Smooth muscle cell (in vitro differentiated cells): Measurements from ENCODE around the gene NAP1L4. TPM values are rescaled to one million over a fixed set of nuclear protein-coding genes. Genes with fewer than 3 reads are reported as not detected.

Source experiments
- DNase-seq: peaks from one replicate; lab custom pipeline; 2025; ENCODE audit not compliant: unreplicated experiment; lab: John Stamatoyannopoulos, UW
- H2AFZ ChIP-seq: fragments of 200-600 bp; sonication (generic); 2 replicates; pipeline ENCODE4 v1.6.0; 2016; ENCODE audit warnings: antibody characterized with exemption, low read depth, mild to moderate bottlenecking
- H3F3A ChIP-seq: fragments of 200-600 bp; sonication (generic); 2 replicates; pipeline ENCODE4 v1.6.0; 2017; ENCODE audit warnings: antibody characterized with exemption, low read depth
- H3K27ac ChIP-seq: fragments of 200-600 bp; sonication (generic); 2 replicates; pipeline ENCODE4 v1.5.1; 2016; ENCODE audit warnings: low read depth, mild to moderate bottlenecking
- H3K27me3 ChIP-seq: fragments of 200-600 bp; sonication (generic); 2 replicates; pipeline ENCODE4 v1.6.1; 2016; ENCODE audit warnings: low read depth, mild to moderate bottlenecking
- H3K36me3 ChIP-seq: fragments of 200-600 bp; sonication (generic); 2 replicates; pipeline ENCODE4 v1.5.1; 2016; ENCODE audit warnings: low read depth
- H3K4me1 ChIP-seq: fragments of 200-600 bp; sonication (generic); 2 replicates; pipeline ENCODE4 v1.5.1; 2016; ENCODE audit warnings: low read depth
- H3K4me2 ChIP-seq: fragments of 200-600 bp; sonication (generic); 2 replicates; pipeline ENCODE4 v1.6.0; 2016; ENCODE audit warnings: mild to moderate bottlenecking
- H3K4me3 ChIP-seq: fragments of 200-600 bp; sonication (generic); 2 replicates; pipeline ENCODE4 v1.5.1; 2016; ENCODE audit warnings: mild to moderate bottlenecking
- H3K79me2 ChIP-seq: fragments of 200-600 bp; sonication (generic); 2 replicates; pipeline ENCODE4 v1.6.0; 2016; ENCODE audit warnings: low read depth, mild to moderate bottlenecking
- H3K9ac ChIP-seq: fragments of 200-600 bp; sonication (generic); 2 replicates; pipeline ENCODE4 v1.6.0; 2016; ENCODE audit warnings: low read depth
- H3K9me3 ChIP-seq: fragments of 200-600 bp; sonication (generic); replicated peaks from 2 replicates; pipeline ENCODE4 v1.5.1; 2016; ENCODE audit warnings: low read depth
- H4K20me1 ChIP-seq: fragments of 200-600 bp; sonication (generic); 2 replicates; pipeline ENCODE4 v1.6.0; 2016; ENCODE audit warnings: low read depth
- WGBS: methylation state at CpG from one replicate; pipeline ENCODE4 v1.1.7; 2016; ENCODE audit warnings: low lambda C conversion rate; 5-methylcytosine and 5-hydroxymethylcytosine counted together
- polyA plus RNA-seq: library from polyadenylated mRNA; unstranded; fragments of >200 nt; fragmentation: Nextera tagmentation; extraction: Ambion mirVana; gene quantifications from 2 replicates; pipeline ENCODE4 v1.2.1, GENCODE V29; 2016
- total RNA-seq: library from RNA; depleted of rRNA; stranded (reverse); fragments of >200 nt; gene quantifications from 2 replicates; pipeline ENCODE4 v1.2.3, GENCODE V29; 2014
- TF ChIP-seq, protein P1 (sequence below): fragments of 200-600 bp; sonication (generic); IDR thresholded peaks from 2 replicates; pipeline ENCODE4 v1.5.1; 2017; ENCODE audit warnings: borderline replicate concordance, mild to moderate bottlenecking, antibody characterized with exemption; ENCODE audit not compliant: insufficient read depth, poor library complexity, severe bottlenecking

Gene NAP1L4
- total and polyA plus RNA-seq, 2 experiments from 2014 or later, result 63.1 to 95.0 TPM

DNA sequence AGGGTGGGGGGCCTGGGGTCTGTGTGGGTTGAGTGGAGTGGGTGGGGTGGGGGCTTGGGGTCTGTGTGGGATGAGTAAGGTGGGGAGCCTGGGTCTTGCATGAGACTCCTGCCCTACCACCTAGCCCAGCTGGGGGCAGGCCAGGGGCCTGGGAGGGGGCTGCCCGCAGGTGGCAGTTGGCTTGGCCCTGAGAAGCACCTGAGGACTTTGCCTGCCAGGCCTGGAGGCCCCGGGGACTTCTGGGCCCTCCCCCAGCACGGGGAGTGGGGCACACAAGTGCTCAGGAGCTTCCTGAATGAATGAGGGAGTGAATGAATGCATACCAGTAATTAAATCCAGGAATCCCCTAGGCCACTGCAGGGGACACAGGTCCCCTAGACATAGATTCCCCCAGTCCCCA, 69.5 kb downstream of the NAP1L4 start:
- WGBS, result 91% methylated on average over 3 of the region's 3 CpGs
- no peaks in the 10 kb centered on the region for H3F3A ChIP-seq
- H3K4me2 ChIP-seq, result no peak overlapping the region

DNA sequence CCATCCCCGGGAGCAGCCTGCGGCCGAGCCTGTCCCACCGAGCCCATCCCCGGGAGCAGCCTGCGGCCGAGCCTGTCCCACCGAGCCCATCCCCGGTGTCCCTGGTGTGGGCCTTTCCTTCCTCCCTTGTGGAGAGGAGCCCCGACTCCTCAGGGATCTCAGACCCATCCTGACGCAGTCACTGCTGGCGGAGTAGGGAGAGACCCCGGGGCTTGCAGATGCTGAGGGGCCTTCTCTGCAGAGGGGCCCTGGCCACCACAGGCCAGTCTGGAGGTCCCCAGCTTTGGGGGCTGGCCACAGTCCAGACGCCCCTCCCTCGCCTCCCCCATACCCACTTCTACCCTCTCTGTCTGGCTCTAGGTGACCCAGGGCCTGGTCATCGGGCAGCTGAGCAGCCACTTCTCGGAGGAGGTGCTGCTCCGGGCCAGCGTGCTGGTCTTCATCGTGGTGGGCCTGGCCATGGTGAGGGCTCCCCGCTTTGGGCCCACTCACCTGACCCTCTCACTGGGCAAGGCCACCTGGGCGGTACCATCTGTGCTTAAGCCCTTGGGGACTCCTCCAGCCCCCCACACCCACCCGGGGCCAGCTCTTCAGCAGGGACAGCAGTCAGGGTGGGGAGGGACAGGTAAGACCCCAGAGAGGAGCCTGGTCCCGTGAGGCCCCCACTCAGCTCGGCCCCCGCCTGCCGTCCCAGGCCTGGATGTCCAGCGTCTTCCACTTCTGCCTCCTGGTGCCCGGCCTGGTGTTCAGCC, 70.2 kb downstream of the NAP1L4 start:
- H3K27ac ChIP-seq, result no peak overlapping the region
- DNase-seq, result no peak
- WGBS, result 97% methylated on average over 27 of the region's 29 CpGs
- no peaks in the 10 kb centered on the region for H3K4me1 ChIP-seq
- no peak overlapping the region for H3K9ac ChIP-seq
- no peaks in the 10 kb centered on the region for H3K9me3 ChIP-seq
- H3K4me3 ChIP-seq, result no peak overlapping the region
- peaks cover 6% of the 10 kb centered on the region for H4K20me1 ChIP-seq
- H3F3A ChIP-seq, result no peaks in the 10 kb centered on the region
- TF ChIP-seq, protein P1, sequence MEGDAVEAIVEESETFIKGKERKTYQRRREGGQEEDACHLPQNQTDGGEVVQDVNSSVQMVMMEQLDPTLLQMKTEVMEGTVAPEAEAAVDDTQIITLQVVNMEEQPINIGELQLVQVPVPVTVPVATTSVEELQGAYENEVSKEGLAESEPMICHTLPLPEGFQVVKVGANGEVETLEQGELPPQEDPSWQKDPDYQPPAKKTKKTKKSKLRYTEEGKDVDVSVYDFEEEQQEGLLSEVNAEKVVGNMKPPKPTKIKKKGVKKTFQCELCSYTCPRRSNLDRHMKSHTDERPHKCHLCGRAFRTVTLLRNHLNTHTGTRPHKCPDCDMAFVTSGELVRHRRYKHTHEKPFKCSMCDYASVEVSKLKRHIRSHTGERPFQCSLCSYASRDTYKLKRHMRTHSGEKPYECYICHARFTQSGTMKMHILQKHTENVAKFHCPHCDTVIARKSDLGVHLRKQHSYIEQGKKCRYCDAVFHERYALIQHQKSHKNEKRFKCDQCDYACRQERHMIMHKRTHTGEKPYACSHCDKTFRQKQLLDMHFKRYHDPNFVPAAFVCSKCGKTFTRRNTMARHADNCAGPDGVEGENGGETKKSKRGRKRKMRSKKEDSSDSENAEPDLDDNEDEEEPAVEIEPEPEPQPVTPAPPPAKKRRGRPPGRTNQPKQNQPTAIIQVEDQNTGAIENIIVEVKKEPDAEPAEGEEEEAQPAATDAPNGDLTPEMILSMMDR, result no peak
- no peak overlapping the region for H2AFZ ChIP-seq
- no peaks in the 10 kb centered on the region for H3K36me3 ChIP-seq
- no peaks in the 10 kb centered on the region for H3K27me3 ChIP-seq
- no peak overlapping the region for H3K4me2 ChIP-seq
- H3K79me2 ChIP-seq, result peaks cover 6% of the 10 kb centered on the region

More for the DNA sequence above, 69.5 kb downstream of the NAP1L4 start:
- TF ChIP-seq, protein P1, result no peak
- Histone ChIP-seq H3K36me3 (no peaks in the 10 kb centered on the region), H3K27me3 (no peaks in the 10 kb centered on the region), H3K4me3 (no peak overlapping the region), H4K20me1 (peaks cover 14% of the 10 kb centered on the region), H3K9me3 (no peaks in the 10 kb centered on the region), H3K27ac (no peak overlapping the region), H3K9ac (no peak overlapping the region), H2AFZ (no peak overlapping the region), H3K4me1 (no peaks in the 10 kb centered on the region), H3K79me2 (peaks cover 8% of the 10 kb centered on the region)
- DNase-seq, result no peak

DNA sequence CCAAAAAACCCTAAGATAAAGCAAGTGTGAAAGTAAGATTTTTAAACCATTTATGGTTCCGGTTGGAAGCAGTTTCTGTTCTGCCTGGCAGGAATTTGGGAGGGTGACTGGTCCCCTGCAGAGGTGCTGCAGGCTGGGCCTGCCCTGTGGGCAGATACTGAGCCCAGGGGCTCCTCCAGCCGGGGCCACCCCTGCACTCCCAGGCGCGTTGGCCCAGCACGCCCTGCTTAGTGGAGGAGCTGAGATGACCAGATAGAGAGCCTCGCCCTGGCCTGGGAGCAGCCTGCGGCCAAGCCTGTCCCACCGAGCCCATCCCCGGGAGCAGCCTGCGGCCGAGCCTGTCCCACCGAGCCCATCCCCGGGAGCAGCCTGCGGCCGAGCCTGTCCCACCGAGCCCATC, 70.9 kb downstream of the NAP1L4 start:
- Histone ChIP-seq H3K4me3 (no peak overlapping the region), H4K20me1 (no peaks in the 10 kb centered on the region), H3K36me3 (no peaks in the 10 kb centered on the region), H2AFZ (no peak overlapping the region), H3K27me3 (no peaks in the 10 kb centered on the region), H3K4me2 (no peak overlapping the region), H3K9ac (no peak overlapping the region), H3K9me3 (no peaks in the 10 kb centered on the region), H3K4me1 (no peaks in the 10 kb centered on the region), H3K79me2 (no peaks in the 10 kb centered on the region), H3K27ac (no peak overlapping the region), H3F3A (no peaks in the 10 kb centered on the region)
- DNase-seq, result no peak
- TF ChIP-seq, protein P1, result no peak
- 91% methylated on average over 12 of the region's 16 CpGs for WGBS

DNA sequence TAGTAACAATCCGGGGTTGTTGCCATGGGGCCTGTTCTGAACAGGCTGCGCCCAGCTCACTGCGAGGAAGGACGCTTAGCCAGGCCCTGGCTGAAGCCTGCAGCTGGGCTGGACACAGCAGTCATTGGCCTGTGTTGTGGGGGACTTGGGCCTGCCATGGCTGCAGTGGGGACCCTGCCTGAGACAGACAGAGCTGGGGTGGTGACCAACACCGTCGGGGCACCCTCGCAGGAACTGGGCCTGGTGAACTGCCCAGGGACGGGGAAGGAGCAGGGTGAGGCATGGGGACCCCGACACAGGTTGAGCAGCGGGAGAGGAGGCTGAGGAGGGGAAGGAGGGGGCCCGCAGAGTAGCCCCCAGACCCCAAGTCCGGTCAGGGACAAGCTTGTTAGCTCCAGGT, 71.8 kb downstream of the NAP1L4 start:
- no peak overlapping the region for H3K4me2 ChIP-seq
- DNase-seq, result no peak
- H3K4me3 ChIP-seq, result no peak overlapping the region
- no peaks in the 10 kb centered on the region for H3K36me3 ChIP-seq
- no peaks in the 10 kb centered on the region for H3K79me2 ChIP-seq
- no peak overlapping the region for H3K9ac ChIP-seq
- H4K20me1 ChIP-seq, result no peaks in the 10 kb centered on the region
- H3K27ac ChIP-seq, result no peak overlapping the region
- no peaks in the 10 kb centered on the region for H3K27me3 ChIP-seq
- no peaks in the 10 kb centered on the region for H3K9me3 ChIP-seq
- 95% methylated on average over 12 of the region's 12 CpGs for WGBS
- H3K4me1 ChIP-seq, result no peaks in the 10 kb centered on the region
- H3F3A ChIP-seq, result no peaks in the 10 kb centered on the region
- no peak overlapping the region for H2AFZ ChIP-seq
- TF ChIP-seq, protein P1, result no peak
